C4-2B (cell line): ENCODE data around the gene EMC1.

ENCODE experiments used
- ZFX ChIP-seq: fragments of 450-650 bp; IDR thresholded peaks from 2 replicates; pipeline ENCODE4 v1.6.1; 2017
- TF ChIP-seq, protein P1 (sequence below): fragments of 450-650 bp; conservative IDR thresholded peaks from 2 replicates; pipeline ENCODE4 v1.5.1; 2017; ENCODE audit warnings: mild to moderate bottlenecking

DNA sequence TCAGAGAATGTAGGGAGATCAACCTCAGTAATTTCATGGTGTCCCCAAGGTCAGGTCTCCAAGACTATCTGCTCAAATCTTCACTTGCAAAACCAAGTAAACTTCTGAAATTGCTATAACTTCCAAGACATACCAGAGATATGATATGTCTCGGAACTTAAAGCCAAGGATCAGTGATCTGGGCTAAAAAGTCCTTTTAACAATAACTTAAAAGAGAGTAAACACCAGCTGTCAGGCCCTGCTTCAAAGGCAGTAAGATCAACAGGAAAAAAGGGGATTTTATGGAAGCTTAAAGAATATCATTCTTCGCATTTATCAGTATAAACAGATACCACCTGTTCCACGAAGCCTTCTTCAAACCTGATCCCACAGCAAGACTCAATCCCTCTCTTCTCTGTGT, 55.0 kb downstream of the EMC1 start:
- TF ChIP-seq, protein P1, sequence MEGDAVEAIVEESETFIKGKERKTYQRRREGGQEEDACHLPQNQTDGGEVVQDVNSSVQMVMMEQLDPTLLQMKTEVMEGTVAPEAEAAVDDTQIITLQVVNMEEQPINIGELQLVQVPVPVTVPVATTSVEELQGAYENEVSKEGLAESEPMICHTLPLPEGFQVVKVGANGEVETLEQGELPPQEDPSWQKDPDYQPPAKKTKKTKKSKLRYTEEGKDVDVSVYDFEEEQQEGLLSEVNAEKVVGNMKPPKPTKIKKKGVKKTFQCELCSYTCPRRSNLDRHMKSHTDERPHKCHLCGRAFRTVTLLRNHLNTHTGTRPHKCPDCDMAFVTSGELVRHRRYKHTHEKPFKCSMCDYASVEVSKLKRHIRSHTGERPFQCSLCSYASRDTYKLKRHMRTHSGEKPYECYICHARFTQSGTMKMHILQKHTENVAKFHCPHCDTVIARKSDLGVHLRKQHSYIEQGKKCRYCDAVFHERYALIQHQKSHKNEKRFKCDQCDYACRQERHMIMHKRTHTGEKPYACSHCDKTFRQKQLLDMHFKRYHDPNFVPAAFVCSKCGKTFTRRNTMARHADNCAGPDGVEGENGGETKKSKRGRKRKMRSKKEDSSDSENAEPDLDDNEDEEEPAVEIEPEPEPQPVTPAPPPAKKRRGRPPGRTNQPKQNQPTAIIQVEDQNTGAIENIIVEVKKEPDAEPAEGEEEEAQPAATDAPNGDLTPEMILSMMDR: no peak
- no peak for TF ChIP-seq ZFX
